Heart left ventricle (tissue), 13 donors: Measurements from ENCODE around the gene EBF4.

Source experiments
- CTCF ChIP-seq, 12 donors: fragments of 200-600 bp; sonication (generic) in 4 of 12; IDR thresholded peaks; one replicate each; pipeline versions ENCODE4 v1.5.0 to v1.8.0; 2018 to 2022; ENCODE audit warnings: antibody characterized with exemption in 12 of 12, mild to moderate bottlenecking in 5 of 12
- POLR2A ChIP-seq, 2 donors: fragments of 450-650 bp; IDR thresholded peaks; one replicate each; pipeline ENCODE4 v1.6.1; 2017; ENCODE audit warnings: antibody characterized with exemption in 2 of 2, mild to moderate bottlenecking in 2 of 2, moderate library complexity in 2 of 2
- donor health status: ischemic (EF 13 %, LVEDD 7.1; RV severe dilation, severe dysfunction).
- donor health status: DM: no; HTN: yes; CAD: no.
- donor health status: DM: no; HTN: no; CAD: no.
- donor health status: ischemic (EF 25% LVEDD 6.9; RV normal size, moderate dysfunction).
- donor health status: ischemic (EF 25% LVEDD 5.7; RV mildly dilated, moderate dysfunction).
- donor health status: ischemic (EF 35%, LVEDD 5.7; RV mildly dilated, moderate dysfunction).
- donor health status: nonischemic (EF 11% LVEDD 7.7; RV severe dilation, severe dysfunction).
- donor health status: DM: yes; HTN: yes; CAD: no.
- donor health status: PGD.
- donor health status: ischemic (EF 29% LVEDD 5.4; RV normal size, mild dysfunction).
- donor health status: nonischemic (EF 23%, LVEDD 6.1; RV moderate dilation, normal function).

GRCh38 chr20:2759603-2760296 lies 67.2 kb downstream of the EBF4 start:
- TF ChIP-seq CTCF (IDR thresholded peaks at IDR 0.05) (no peak), POLR2A (IDR thresholded peaks at IDR 0.05) (no peak)
